AG20443 (cell line): ENCODE measurements around the gene USP30.
"Not testable (repeated sequence)": the region's sequence is repeated elsewhere in the genome, so short reads cannot be mapped to it uniquely, and the experiment has no call there.

Source experiments
- DNase-seq: peaks from one replicate; pipeline ENCODE4 v3.0.0; 2012; ENCODE audit warnings: low spot score, mixed read lengths

The USP30 gene, protein sequence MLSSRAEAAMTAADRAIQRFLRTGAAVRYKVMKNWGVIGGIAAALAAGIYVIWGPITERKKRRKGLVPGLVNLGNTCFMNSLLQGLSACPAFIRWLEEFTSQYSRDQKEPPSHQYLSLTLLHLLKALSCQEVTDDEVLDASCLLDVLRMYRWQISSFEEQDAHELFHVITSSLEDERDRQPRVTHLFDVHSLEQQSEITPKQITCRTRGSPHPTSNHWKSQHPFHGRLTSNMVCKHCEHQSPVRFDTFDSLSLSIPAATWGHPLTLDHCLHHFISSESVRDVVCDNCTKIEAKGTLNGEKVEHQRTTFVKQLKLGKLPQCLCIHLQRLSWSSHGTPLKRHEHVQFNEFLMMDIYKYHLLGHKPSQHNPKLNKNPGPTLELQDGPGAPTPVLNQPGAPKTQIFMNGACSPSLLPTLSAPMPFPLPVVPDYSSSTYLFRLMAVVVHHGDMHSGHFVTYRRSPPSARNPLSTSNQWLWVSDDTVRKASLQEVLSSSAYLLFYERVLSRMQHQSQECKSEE

DNA sequence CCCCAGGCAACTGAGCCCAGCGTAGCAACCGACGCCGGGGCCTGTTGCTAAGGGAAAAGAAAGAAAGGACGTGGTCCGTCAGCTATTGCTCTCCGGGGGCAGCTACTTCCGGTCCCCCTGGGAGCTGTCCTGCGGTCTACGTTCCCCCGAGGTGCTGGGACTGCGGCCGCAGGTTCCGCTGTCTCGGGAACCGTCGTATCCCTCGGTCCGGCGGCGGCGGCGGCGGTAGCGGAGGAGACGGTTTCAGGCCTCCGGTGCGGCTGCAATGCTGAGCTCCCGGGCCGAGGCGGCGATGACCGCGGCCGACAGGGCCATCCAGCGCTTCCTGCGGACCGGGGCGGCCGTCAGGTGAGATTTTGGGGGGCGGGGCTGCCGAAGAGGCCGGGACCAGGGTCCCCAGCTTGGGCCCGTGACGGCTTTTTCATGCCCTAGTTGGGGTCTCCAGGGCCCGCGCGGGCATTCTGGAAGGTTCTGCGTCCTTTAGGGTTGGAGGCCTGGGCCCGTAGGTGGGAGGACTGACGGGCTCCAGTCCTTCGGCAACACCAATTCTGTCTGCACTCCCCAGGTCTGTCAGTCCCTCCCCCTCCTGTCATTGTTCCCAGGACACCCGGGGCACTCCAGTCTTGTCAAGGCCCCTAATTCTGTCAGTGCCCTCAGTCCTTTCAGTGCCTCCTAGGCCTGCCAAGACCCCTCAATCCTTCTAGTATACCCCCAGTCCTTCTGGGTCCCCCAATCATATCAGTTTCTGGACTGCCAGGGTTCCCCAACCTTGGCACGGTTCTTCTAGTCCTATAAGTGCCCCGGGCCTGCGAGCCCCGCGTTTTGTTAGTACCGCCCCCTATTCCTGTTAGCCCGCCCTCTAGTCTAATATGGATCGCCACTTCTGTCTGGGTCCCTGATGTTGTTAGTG lies at the start of gene USP30:
USP30 (plus strand) TSS at position 163 of the 910 bp plus-strand sequence; CDS start at position 266, 103 bp downstream.
- DNase-seq: peak; percentile 98

DNA sequence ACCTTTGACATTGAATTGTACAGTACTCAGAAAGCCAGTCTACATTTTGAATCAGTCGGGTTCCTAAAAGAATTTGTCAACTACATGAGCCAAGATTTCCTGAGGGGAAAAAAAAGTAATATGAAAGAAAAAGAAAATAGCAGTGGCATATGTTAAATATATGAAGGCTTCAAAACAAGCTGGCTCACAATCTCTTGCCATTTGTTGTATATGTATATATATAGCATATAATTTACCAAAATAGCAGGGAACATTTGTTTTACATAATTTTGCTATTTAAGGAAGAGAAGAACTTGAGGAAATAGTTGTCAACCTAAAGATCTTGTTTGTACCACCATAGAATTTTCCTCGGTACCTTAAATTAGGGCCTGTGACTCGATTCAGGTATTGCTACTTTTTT lies 48.4 kb upstream of the USP30 start:
- DNase-seq: no peak

DNA sequence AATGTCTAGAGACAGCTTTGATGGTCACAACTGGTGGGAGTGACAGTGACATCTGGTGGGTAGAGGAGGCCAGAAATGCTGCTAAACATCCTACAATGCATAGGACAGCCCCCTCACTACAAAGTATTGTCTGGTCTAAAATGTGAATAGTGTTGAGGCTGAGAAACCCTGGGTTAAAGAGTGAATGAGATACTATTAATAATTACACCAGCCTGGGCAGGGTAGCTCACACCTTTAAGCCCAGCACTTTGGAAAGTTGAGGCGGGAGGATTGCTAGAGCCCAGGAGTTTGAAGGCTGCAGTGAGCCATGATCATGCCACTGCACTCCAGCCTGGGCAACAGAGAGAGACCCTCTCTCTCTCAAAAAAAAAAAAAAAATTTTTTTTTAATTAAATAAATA lies 42.6 kb upstream of the USP30 start:
- no peak for DNase-seq

DNA sequence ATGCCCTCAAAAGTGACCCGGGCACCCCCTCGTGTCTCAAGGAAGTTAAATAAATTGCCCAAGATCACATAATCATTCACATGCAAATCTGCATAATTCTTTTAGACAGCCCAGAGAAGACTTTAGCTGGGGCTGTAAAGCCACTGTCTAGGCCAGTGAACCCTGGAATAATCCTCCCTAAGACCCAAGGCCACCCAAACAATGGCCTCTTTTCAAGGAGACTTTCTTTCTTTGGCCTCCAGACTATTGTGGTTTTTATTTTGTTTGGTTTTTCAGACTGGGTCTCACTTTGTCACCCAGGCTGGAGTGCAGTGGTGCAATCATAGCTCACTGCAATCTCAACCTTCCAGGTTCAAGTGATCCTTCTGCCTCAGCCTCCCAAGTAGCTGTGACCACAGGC lies 42.1 kb upstream of the USP30 start:
- no peak for DNase-seq

DNA sequence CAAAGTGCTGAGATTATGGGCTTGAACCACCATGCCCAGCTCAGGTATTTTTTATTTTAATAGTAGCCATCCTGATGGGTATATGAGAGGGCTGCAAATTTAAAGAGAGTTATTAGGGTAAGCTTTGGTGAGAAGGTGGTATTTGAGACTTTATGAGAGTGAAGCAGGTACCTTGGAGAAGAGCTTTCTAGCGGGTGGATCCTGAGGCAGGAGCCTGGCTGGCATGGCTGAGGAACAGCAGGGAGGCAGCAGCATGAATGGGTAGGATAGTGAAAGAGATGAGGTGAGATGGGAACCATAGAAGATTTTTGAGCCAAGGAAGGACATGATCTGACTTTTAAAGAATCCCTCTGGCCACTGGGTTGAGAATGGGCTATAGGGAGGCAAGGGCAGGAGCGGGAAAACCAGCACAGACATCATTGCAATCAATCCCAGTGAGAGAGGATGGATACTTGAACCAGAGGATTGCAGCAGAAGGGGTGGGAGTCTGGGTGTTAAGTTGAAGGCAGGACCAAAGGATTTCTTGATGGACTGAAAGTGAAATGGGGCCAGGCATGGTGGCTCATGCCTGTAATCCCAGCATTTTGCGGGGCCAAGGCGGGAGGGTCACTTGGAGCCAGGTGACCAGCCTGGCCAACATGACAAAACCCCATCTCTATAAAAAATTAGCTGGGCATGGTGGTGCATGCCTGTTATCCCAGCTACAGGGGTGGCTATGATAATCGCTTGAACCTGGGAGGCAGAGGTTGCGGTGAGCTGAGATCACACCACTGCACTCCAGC lies 37.2 kb upstream of the USP30 start:
- no peak for DNase-seq

DNA sequence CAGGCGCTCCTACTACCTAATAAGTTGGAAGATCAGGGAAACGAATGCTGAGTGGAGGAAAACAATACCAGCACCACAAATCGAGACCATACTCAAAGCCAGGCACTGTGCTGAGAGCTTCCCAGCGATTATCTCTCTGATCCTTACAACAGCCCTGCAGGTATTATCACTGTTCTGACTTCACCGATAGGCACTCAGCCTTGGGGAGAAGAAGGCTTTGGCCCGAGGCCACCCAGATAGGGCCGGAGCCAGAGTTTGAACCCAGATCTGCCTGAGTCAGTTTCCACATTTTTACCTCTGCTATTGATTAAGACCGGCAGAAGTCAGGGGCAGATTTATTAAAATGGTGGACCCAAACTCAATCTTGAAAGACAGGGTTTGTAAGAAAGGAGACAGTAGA lies 36.4 kb upstream of the USP30 start:
- no peak for DNase-seq

DNA sequence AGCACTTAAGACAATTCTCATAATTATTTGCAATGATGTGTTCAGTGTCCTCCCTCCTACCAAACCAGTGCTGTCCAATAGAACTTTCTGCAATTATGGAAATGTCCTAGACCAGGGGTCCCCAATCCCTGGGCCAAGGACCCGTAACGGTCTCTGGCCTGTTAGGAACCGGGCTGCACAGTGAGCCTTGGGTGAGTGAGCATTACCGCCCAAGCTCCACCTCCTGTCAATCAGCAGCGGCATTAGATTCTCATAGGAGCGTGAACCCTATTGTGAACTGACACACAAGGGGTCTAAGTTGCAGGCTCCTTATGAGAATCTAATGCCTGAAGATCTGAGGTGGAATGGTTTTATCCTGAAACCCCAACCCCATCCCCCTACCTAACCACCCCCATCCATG lies 35.4 kb upstream of the USP30 start:
- no peak for DNase-seq

DNA sequence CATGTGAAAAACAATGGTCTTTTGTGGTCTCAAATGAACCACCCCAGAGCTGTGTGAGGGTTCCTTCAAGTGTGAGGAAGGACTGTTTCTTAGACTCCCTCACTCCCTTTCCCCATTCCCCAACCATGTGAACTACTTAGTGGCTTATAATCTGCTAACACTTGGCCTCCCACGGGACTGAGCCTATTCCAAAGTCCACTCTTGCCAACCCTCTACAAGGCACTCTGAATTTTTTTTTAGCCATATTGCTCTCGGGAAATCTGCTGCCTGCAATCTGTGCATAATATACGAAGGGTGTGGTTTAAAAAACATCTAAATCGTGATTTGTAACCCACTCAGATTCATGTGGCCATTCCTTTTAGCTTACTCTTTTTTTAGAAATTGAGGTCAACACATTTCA lies 34.1 kb upstream of the USP30 start:
- DNase-seq: no peak

DNA sequence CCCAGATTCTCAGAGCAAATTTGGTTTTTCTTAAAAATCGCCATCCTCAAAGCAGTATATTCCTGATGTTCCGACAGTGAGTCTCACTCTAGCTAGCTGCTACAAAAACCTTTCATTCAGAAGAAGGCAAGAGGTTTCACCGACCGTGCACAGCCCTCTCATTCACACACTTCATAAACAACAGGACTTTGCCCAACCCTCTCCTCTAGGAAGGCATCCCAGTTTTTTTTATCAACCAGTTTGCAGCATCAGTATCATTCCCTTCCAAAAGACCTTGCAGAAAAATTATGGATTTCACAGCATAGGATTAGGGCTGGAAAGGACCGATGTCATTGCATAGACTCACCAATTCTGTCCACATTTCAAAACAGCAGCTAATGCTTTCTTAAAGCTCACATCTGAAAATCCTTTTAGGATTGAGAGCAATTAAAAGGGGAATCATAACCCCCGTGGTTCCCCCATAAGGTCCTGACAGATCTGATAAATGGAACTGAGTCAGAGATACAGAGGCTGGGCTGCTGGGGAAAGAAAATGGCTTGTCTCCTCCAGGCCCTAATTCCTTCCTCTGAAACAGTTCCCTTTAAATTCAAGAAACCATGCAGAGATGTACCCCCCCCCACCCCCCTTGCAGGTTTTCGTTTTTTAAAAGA lies 32.1 kb upstream of the USP30 start:
- DNase-seq: no peak

DNA sequence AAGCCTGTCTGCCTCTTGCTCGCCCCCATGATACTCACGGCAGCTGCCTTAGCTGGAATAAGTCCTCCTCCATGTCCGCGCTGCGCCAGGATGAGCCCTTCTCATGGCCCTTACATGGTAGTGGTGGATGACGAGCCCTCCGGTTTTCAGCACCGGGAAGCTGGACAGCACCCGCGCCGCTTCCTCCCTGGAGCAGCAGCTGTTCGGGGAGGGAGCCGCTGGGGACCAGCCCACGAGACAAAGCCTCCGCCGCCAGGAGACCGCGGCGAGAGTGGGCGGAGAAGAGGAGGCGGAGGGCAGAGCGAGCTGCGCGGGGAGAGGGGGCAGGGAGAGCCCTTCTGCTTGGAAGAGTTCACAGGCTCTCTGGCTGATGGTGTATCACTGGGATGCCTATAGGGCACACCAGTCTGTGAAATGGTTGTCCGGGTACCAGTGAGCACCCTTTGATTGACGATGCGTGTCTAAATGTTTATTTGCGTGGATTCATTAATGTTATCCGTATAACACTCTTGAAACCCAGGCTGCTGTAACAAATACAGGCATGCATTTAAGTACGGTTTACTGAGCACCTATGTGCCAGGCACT lies 31.5 kb upstream of the USP30 start, which contains the start of gene SVOP:
SVOP (minus strand) TSS at position 273 of the 585 bp plus-strand sequence; CDS start at position 73, 200 bp downstream.
- peak; percentile 93 for DNase-seq

DNA sequence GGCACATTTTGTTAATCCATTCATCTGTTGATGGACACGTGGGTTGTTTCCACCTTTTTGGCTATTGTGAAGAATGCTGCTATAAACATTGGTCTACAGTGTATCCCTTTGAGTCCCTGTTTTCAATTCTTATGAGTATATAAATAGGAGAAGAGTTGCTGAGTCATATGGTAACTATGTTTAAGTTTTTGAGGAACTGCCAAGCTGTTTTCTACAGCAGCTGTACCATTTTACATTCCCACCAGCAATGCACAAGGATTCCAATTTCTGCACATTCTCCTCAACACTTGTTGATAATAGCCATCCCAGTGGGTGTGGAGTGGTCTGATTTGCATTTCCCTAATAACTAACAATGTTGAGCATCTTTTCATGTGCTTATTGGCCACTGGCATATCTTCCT lies 24.6 kb upstream of the USP30 start:
- no peak for DNase-seq

DNA sequence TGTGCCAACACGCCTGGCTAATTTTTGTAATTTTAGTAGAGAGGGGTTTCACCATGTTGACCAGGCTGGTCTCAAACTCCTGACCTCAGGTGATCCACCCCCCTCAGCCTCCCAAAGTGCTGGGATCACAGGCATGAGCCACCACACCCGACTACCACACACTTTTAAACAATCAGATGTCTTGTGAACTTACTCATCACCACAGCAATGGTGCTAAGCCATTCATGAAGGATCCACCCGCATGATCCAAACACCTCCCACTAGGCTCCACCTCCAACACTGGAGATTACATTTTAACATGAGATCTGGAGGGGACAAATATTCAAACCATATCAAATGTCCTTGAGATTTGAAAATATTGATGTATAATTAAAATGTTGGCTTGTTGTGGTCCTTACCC lies 23.8 kb upstream of the USP30 start:
- DNase-seq: not testable (repeated sequence)

DNA sequence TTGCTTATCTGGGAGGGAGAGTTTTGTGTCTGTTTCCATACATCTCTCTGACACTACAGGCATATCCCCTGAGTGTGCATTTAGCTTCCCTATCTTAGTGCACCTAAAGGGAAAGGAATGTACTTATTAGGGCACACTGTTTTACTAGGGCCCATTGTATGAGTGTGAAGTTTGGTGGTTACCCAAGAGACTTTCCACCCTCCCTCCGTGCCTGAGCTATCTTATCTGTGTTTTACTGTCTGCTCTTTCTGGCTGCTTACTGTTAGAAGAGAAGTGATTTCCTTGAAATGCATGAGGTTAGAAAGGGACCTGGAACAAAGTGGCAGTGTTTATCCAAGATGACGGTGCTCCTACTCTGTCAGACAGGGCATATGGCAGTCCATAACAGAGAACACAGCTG lies 23.0 kb upstream of the USP30 start:
- DNase-seq: no peak

DNA sequence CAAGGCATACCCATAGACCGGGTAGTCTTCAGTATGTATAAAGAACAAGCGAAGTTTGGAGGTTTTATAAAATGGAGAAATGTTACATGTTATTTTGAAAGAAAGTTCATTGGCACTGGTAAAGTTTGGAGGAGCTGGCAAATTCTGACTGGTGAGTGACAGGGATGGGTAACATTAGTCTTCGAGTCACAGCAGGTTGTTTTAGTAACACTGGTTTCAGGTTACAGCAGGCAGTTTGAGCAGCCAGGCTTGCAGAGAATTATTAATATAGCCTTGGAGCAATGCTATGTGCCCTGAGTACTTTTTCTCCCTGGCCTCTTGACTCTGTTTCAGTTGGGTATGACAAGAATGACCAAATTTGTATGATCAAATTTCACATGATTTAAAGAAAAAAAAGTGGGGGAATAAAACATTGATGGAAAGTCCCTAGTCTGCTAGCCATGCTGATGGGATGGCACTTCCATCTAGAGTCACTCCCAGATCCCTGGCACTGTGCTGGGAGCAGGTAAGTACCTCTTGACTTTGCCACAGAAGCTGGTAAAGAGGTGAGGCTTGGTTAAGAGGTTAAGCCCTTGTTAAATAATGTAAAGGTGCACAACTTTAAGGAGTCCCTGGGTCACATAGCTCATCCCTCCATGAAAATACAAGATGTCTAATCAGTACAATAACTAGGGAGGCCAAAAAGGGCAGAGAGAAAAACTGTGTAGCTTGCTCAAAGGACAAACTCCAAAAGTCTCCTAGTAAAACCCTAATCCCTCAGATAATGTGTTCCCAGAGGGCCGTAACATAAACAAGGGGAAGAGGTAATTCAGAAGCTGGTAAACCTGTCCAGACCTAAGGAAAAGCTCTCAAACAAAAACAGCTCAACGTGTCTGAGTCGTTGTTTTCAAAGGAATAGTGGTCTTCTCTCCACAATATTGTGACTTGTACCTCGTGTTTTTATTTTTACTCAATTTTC lies 18.9 kb upstream of the USP30 start:
- no peak for DNase-seq

DNA sequence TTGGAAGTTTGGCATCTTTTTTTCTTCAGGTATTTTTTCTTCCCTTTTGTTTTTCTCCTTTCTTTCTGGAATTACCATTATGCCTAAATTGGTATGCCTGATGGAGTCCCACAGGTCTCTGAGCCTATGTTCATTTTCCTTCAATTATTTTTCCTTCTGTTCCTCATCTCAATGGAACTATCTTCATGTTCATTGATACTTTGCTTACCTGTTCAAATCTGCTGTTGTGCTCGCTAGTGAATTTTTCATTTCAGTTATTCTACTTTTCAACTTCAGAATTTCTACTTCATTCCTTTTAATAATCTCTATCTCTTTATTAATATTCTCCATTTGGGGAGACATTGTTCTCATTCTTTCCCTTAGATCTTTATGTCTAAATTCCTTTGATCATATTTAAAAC lies 15.4 kb upstream of the USP30 start:
- no peak for DNase-seq

DNA sequence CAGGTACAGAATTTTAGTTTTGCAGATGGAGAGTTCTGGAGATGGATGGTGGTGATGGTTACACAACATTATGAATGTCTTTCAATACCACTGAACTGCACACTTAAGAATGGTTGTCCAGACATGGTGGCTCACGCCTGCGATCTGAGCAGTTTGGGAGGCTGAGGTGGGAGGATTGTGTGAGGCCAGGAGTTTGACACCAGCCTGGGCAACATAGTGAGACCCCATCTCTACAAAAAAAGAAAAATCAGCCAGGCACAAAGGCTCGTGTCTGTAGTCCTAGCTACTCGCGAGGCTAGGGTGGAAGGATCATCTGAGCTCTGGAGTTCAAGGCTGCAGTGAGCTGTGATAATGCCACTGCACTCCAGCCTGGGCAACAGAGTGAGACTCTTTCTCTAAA lies 8.1 kb upstream of the USP30 start:
- no peak for DNase-seq

DNA sequence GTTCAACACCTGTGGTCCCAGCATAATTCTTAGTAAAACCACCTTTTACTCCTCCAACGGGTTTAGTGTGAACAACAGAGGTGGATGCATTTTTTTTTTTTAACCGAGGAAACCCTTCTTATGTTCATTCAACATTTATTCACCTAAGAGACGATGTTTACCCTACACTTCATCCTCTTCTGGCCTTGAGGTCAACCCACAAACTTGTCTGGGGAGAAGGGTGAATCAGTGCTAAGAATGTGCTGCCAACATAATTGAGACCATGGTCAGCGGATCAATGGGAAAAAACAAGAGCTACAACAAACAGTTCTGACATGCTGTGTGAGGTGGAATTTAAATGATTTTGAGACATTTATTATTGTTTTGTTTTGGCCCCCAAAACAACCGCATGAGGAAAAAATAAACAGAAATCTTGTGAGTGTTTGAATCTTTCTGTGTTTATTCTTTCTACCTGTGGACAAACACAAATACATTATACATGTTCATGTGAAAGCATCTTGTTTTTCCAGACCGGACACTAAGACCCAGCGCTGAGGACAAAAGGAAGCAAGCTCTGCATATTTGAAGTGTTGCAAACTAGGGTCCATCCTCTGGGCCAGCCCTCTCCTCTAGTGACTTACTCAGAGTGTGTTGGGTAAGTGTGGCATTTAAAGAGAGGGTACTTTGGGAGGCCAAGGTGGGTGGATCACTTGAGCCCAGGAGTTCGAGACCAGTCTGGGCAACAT lies 5.1 kb upstream of the USP30 start:
- no peak for DNase-seq

DNA sequence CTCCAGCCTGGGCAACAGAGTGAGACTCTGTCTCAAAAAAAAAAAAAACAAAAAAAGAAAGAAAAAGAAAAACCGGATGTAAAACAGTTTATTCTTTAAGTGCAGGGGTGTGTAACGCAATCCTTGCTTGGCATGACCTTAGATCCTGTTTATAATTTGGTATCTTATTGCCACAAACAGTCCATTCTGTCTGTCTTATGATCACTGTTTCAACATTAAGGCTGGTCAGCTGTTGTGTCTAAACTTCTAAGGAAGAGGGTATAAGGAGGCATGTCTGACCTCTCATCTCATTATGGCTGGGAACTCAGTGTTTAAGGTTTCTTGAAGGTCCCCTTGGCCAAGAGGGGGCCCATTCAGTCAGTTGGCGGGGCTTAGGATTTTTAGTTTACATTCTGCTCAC lies 3.7 kb upstream of the USP30 start:
- not testable (repeated sequence) for DNase-seq

DNA sequence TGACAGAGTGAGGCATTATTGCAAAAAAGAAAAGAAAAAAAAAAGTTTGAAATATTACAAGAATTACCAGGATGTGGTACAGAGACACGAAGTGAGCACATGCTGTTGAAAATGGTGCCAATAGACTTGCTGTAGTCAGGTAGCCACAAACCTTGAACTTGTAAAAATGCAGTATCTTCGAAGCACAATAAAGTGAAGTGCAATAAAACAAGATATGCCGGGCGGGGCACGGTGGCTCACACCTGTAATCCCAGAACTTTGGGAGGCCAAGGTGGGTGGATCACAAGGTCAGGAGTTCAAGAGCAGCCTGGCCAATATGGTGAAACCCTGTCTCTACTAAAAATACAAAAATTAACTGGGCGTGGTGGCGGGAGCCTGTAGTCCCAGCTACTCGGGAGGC lies 2.6 kb upstream of the USP30 start:
- DNase-seq: not testable (repeated sequence)
